Measurements from ENCODE around the gene CD276. TPM values are rescaled to one million over a fixed set of nuclear protein-coding genes. Genes with fewer than 3 reads are reported as not detected.

CD276 gene
- total and polyA plus RNA-seq, 12 donors: 53.4 to 147 (median 84.1) TPM

DNA sequence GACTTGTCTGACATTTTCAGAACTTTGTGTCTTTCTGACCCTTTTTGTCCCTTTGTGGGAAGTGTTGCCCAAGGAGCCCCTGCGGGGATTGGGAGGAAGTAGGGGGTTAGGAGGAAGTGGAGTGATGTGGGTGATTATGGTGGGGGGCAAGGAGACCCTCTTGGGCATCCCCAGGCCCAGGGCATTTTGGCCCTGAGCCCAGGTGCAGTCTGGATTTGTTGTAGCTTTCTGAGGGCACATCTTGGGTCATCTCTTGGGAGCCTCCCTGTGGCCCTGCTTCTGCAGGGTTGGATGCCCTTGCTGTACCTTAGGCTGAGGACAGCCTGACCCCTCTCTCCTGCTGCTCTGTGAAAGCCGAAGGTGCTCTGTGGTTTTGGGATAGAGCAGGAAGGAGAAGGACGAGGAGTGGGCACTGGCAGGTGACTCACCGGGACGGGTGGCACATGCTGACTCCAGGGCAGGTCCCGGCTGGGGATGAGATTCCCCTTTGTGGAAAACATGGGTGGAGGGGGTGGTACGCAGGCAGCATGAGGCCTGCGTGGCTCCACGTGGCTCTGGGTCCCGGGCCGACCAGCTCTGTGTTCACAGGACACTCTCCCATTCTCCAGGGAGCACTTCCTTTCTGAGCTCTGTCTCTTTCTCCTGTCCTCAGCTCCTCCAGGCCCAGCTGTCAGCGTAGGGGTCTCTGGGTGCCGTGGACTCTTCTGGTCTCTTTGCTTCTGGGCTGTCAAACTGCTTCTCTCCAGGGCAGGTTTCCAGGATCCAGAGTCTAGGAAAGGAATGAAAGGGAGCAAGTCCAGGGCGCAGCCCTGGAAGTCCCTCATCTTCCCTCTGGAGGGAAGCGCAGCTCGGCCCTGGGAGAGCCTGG, 11.8 kb downstream of the CD276 start:
- Histone ChIP-seq H3K27me3 (no peaks in the 10 kb centered on the region), H3K9me3 (replicated peaks in 1 of 3) (no peaks in the 10 kb centered on the region), H3K36me3 (replicated peaks in 1 of 2) (peaks cover 0 to 4% of the 10 kb centered on the region in 2 donors), H3K4me1 (replicated peaks in 1 of 2) (peaks cover 33 to 53% of the 10 kb centered on the region in 2 donors), H3K4me3 (no peak overlapping the region), H3K27ac (peak overlapping the region in 4 of 5 donors; percentile 1 to 74 (median 64))
- DNase-seq: no peak
- intact Hi-C loops (cut with DNase I): no loop called here
- WGBS, 4 donors: 63 to 70% (median 63%) methylated on average over 9 to 16 of the region's 16 CpGs
- TF ChIP-seq, protein P1, sequence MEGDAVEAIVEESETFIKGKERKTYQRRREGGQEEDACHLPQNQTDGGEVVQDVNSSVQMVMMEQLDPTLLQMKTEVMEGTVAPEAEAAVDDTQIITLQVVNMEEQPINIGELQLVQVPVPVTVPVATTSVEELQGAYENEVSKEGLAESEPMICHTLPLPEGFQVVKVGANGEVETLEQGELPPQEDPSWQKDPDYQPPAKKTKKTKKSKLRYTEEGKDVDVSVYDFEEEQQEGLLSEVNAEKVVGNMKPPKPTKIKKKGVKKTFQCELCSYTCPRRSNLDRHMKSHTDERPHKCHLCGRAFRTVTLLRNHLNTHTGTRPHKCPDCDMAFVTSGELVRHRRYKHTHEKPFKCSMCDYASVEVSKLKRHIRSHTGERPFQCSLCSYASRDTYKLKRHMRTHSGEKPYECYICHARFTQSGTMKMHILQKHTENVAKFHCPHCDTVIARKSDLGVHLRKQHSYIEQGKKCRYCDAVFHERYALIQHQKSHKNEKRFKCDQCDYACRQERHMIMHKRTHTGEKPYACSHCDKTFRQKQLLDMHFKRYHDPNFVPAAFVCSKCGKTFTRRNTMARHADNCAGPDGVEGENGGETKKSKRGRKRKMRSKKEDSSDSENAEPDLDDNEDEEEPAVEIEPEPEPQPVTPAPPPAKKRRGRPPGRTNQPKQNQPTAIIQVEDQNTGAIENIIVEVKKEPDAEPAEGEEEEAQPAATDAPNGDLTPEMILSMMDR (IDR thresholded peaks at IDR 0.05): no peak
- TF ChIP-seq POLR2A (IDR thresholded peaks at IDR 0.05): no peak

DNA sequence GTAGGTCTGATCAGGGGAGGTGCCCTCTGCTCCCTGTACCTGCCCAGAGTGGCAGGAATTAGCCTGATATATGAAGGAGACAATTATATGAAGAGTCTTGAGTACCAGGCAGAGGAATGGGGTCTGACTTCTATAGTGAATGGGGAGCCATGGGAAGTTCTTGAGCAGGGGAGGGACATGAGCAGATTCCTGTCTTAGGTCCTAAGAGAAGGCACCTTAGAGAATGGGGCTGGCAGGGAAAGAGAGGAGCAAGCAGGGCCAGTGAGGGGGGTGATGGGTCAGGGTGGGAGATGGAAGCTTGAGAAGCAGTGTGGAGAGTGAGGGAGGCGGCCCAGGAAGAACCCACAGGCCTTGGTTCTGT, 12.4 kb downstream of the CD276 start:
- H3K27ac ChIP-seq: peak overlapping the region in 4 of 5 donors; percentile 1 to 74 (median 64)
- no peak for DNase-seq
- H3K4me1 ChIP-seq (replicated peaks in 1 of 2): peaks cover 27 to 47% of the 10 kb centered on the region in 2 donors
- intact Hi-C loops (cut with DNase I): no loop called here
- 43 to 76% (median 56%) methylated on average over 1 of the region's 1 CpG for WGBS, 4 donors
- TF ChIP-seq POLR2A (IDR thresholded peaks at IDR 0.05): no peak
- TF ChIP-seq, protein P1 (IDR thresholded peaks at IDR 0.05): no peak
- no peaks in the 10 kb centered on the region for H3K27me3 ChIP-seq
- H3K36me3 ChIP-seq (replicated peaks in 1 of 2): peaks cover 0 to 4% of the 10 kb centered on the region in 2 donors
- H3K9me3 ChIP-seq (replicated peaks in 1 of 3): no peaks in the 10 kb centered on the region
- H3K4me3 ChIP-seq: no peak overlapping the region

DNA sequence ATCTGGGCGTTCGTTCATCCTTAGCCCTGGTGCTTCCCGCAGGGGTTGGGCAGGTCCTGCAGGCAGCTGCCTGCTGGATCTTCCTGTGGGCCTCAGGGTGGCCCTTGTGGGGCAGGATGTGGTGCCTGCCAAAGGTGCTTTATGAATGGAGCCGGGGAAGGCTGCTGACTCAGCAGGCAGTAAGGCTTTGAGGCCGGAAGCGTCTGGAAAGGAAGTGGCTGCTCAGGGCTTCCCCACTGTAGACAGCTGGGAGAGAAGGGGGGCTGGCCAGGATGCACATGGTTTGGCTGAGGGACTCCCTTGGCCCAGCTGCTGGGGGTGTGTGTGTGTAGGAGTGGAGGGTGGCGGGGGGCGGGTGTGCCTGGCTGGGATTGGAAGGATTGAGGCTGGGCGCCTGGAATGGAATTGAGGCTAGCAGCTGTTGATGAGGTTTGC, 12.9 kb downstream of the CD276 start:
- DNase-seq: peak; percentile 80 to 95 (median 90)
- H3K4me1 ChIP-seq (replicated peaks in 1 of 2): peaks cover 24 to 45% of the 10 kb centered on the region in 2 donors
- H3K9me3 ChIP-seq (replicated peaks in 1 of 3): no peaks in the 10 kb centered on the region
- TF ChIP-seq POLR2A (IDR thresholded peaks at IDR 0.05): peak in 1 of 2 donors; percentile 34
- TF ChIP-seq, protein P1 (IDR thresholded peaks at IDR 0.05): no peak
- H3K27me3 ChIP-seq: no peaks in the 10 kb centered on the region
- peaks cover 0 to 4% of the 10 kb centered on the region in 2 donors for H3K36me3 ChIP-seq (replicated peaks in 1 of 2)
- H3K27ac ChIP-seq: peak overlapping the region in 3 of 5 donors; percentile 56 to 74 (median 72)
- intact Hi-C loops (cut with DNase I): no loop called here
- H3K4me3 ChIP-seq: no peak overlapping the region
- 11 to 27% (median 13%) methylated on average over 6 to 9 of the region's 9 CpGs for WGBS, 4 donors

DNA sequence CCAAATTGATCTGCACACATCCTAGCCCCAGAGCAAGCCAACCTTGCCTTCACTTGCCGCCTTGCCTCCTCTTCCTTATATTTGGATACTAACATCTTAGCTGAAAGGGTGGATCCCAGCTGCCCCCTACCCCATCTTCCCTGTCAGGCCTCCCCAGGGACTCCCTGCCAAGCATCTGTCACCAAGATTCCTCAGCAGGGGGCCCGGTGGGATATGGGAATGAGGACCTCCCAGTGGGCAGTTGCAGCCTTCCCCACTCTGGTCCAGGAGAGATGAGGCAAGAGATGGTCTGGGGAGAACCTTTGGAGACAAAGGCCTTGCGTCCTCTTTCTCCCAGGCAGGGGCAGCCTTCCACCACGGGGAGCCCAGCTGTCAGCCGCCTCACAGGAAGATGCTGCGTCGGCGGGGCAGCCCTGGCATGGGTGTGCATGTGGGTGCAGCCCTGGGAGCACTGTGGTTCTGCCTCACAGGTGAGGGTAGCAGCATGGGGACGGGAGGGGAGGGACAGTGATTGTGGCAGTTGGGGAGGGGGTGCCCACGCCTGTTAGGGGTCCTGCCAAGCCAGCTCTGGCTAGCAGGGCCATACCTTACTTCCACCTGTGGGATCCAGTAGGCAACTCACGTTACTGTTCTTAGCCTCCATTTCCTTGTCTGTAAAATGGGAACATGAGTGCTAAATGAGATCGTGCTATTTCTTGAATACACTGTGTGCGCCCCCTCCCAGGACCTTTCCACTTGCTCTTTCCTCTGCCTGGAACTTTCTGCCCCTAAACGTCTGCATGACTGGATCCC, 15.3 kb downstream of the CD276 start:
- peaks cover 24 to 38% of the 10 kb centered on the region in 2 donors for H3K4me1 ChIP-seq (replicated peaks in 1 of 2)
- no peak overlapping the region for H3K4me3 ChIP-seq
- intact Hi-C loops (cut with DNase I): loop anchor here (2.0 to 10.0 kb wide), 5 partner anchors 23 to 395 kb away; partner anchors contain the start of gene NPTN (in 1 of the 2)
- no peak for TF ChIP-seq POLR2A (IDR thresholded peaks at IDR 0.05)
- TF ChIP-seq, protein P1 (IDR thresholded peaks at IDR 0.05): no peak
- no peak for DNase-seq
- H3K36me3 ChIP-seq (replicated peaks in 1 of 2): peaks cover 0 to 19% of the 10 kb centered on the region in 2 donors
- H3K27me3 ChIP-seq: no peaks in the 10 kb centered on the region
- no peak overlapping the region for H3K27ac ChIP-seq
- WGBS, 4 donors: 74 to 82% (median 77%) methylated on average over 6 to 14 of the region's 14 CpGs
- H3K9me3 ChIP-seq (replicated peaks in 1 of 3): no peaks in the 10 kb centered on the region
